Fibroblast of mammary gland (primary cell): ENCODE measurements around the gene WIPF3.

ENCODE experiments used
- DNase-seq: peaks from one replicate; pipeline ENCODE4 v3.0.0-alpha.2; 2010; ENCODE audit warnings: low read depth
- H3K4me3 ChIP-seq: 2 replicates; pipeline ENCODE4 v1.5.1; 2011; ENCODE audit warnings: low read depth, mild to moderate bottlenecking, low read length, moderate library complexity; ENCODE audit not compliant: control insufficient read depth
- CTCF ChIP-seq: conservative IDR thresholded peaks from 2 replicates; pipeline ENCODE4 v1.5.1; 2011; ENCODE audit warnings: low read depth, low read length, inconsistent platforms; ENCODE audit not compliant: control insufficient read depth, insufficient read depth

Gene WIPF3

GRCh38 chr7:29922921-29923700, 116.8 kb downstream of the WIPF3 start:
- H3K4me3 ChIP-seq = no peak overlapping the region
- TF ChIP-seq CTCF = no peak
- DNase-seq = no peak

- no peak overlapping the region for H3K4me3 ChIP-seq
- no peak for TF ChIP-seq CTCF
- no peak for DNase-seq
Measured at GRCh38 chr7:29924006-29924405, 117.7 kb downstream of the WIPF3 start.

- no peak overlapping the region for H3K4me3 ChIP-seq
- no peak for TF ChIP-seq CTCF
- DNase-seq = no peak
Measured at GRCh38 chr7:29924684-29925083, 118.4 kb downstream of the WIPF3 start.

- TF ChIP-seq CTCF = no peak
- no peak overlapping the region for H3K4me3 ChIP-seq
- DNase-seq = no peak
Measured at GRCh38 chr7:29926216-29926615, 119.9 kb downstream of the WIPF3 start.

GRCh38 chr7:29926741-29927140, 120.4 kb downstream of the WIPF3 start:
- no peak for TF ChIP-seq CTCF
- DNase-seq = no peak
- no peak overlapping the region for H3K4me3 ChIP-seq

- no peak overlapping the region for H3K4me3 ChIP-seq
- TF ChIP-seq CTCF = no peak
- DNase-seq = no peak
Measured at GRCh38 chr7:29929018-29929807, 122.9 kb downstream of the WIPF3 start.
